HG02571 (cell line): ENCODE results near the gene EGLN1.
"Not testable (repeated sequence)": the region's sequence is repeated elsewhere in the genome, so short reads cannot be mapped to it uniquely, and the experiment has no call there.

Experiments
- ATAC-seq: cut with Tn5 transposase; IDR thresholded peaks from one replicate; pipeline ENCODE4 v1.9.1; 2021; ENCODE audit warnings: mild to moderate bottlenecking, moderate library complexity; ENCODE audit not compliant: unreplicated experiment

The EGLN1 gene

GRCh38 chr1:231364192-231364591, 57.9 kb downstream of the EGLN1 start:
- ATAC-seq = no peak

GRCh38 chr1:231363624-231364023, 58.5 kb downstream of the EGLN1 start:
- ATAC-seq = no peak

- no peak for ATAC-seq
These were observed 59.8 kb downstream of the EGLN1 start for GRCh38 chr1:231362325-231362724.

GRCh38 chr1:231359113-231359512, 63.0 kb downstream of the EGLN1 start:
- ATAC-seq = no peak

- peak; percentile 73 for ATAC-seq
These were observed 64.2 kb downstream of the EGLN1 start for GRCh38 chr1:231357831-231358354.

- no peak for ATAC-seq
These were observed 64.8 kb downstream of the EGLN1 start for GRCh38 chr1:231357187-231357772.

- ATAC-seq = no peak
These were observed 66.9 kb downstream of the EGLN1 start for GRCh38 chr1:231355171-231355570.

- ATAC-seq = no peak
These were observed 67.6 kb downstream of the EGLN1 start for GRCh38 chr1:231354330-231355020.

GRCh38 chr1:231353086-231353485, 69.0 kb downstream of the EGLN1 start:
- no peak for ATAC-seq

GRCh38 chr1:231351816-231352215, 70.3 kb downstream of the EGLN1 start:
- ATAC-seq = no peak

GRCh38 chr1:231348856-231349255, 73.2 kb downstream of the EGLN1 start:
- not testable (repeated sequence) for ATAC-seq

GRCh38 chr1:231348442-231348841, 73.6 kb downstream of the EGLN1 start:
- no peak for ATAC-seq

- no peak for ATAC-seq
These were observed 74.1 kb downstream of the EGLN1 start for GRCh38 chr1:231347961-231348360.

- no peak for ATAC-seq
These were observed 81.6 kb downstream of the EGLN1 start for GRCh38 chr1:231340328-231341013.

- peak; percentile 1 for ATAC-seq
These were observed 83.6 kb downstream of the EGLN1 start, which contains the start of gene SPRTN for GRCh38 chr1:231338270-231339128. Gene SPRTN, plus strand, starts transcription at chr1:231338293. Its CDS starts 91 bp downstream, at chr1:231338384.

- ATAC-seq = peak; percentile 67
These were observed 84.4 kb downstream of the EGLN1 start, which contains the start of gene EXOC8 for GRCh38 chr1:231337472-231338269. Gene EXOC8, minus strand, starts transcription at chr1:231337852. Its CDS starts 107 bp downstream, at chr1:231337745.

- ATAC-seq = peak; percentile 19
These were observed 85.0 kb downstream of the EGLN1 start for GRCh38 chr1:231337043-231337471.

- ATAC-seq = no peak
These were observed 86.2 kb downstream of the EGLN1 start for GRCh38 chr1:231335663-231336602.

- ATAC-seq = no peak
These were observed 87.1 kb downstream of the EGLN1 start for GRCh38 chr1:231334952-231335351.
